ENCODE results near the gene HNRNPA2B1. TPM values are rescaled to one million over a fixed set of nuclear protein-coding genes. Genes with fewer than 3 reads are reported as not detected.
"Not testable (repeated sequence)": the region's sequence is repeated elsewhere in the genome, so short reads cannot be mapped to it uniquely, and the experiment has no call there.

The HNRNPA2B1 gene
- total RNA-seq, 4 donors from 2014 or later, result 206 to 296 (median 285) TPM

GRCh38 chr7:26168458-26169023, 32.0 kb downstream of the HNRNPA2B1 start:
- no peak for DNase-seq (ENCODE audit: low spot score)
- ATAC-seq (ENCODE audit: low FRiP score), result no peak
- TF ChIP-seq, protein P1, sequence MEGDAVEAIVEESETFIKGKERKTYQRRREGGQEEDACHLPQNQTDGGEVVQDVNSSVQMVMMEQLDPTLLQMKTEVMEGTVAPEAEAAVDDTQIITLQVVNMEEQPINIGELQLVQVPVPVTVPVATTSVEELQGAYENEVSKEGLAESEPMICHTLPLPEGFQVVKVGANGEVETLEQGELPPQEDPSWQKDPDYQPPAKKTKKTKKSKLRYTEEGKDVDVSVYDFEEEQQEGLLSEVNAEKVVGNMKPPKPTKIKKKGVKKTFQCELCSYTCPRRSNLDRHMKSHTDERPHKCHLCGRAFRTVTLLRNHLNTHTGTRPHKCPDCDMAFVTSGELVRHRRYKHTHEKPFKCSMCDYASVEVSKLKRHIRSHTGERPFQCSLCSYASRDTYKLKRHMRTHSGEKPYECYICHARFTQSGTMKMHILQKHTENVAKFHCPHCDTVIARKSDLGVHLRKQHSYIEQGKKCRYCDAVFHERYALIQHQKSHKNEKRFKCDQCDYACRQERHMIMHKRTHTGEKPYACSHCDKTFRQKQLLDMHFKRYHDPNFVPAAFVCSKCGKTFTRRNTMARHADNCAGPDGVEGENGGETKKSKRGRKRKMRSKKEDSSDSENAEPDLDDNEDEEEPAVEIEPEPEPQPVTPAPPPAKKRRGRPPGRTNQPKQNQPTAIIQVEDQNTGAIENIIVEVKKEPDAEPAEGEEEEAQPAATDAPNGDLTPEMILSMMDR (IDR thresholded peaks at IDR 0.05), result no peak

GRCh38 chr7:26167303-26167934, 33.1 kb downstream of the HNRNPA2B1 start:
- TF ChIP-seq, protein P1 (IDR thresholded peaks at IDR 0.05), result no peak
- no peak for ATAC-seq (ENCODE audit: low FRiP score)
- no peak for DNase-seq (ENCODE audit: low spot score)

- ATAC-seq (ENCODE audit: low FRiP score), result no peak
- TF ChIP-seq, protein P1 (IDR thresholded peaks at IDR 0.05), result no peak
- no peak for DNase-seq (ENCODE audit: low spot score)
These were observed 33.8 kb downstream of the HNRNPA2B1 start for GRCh38 chr7:26166684-26167266.

DNA sequence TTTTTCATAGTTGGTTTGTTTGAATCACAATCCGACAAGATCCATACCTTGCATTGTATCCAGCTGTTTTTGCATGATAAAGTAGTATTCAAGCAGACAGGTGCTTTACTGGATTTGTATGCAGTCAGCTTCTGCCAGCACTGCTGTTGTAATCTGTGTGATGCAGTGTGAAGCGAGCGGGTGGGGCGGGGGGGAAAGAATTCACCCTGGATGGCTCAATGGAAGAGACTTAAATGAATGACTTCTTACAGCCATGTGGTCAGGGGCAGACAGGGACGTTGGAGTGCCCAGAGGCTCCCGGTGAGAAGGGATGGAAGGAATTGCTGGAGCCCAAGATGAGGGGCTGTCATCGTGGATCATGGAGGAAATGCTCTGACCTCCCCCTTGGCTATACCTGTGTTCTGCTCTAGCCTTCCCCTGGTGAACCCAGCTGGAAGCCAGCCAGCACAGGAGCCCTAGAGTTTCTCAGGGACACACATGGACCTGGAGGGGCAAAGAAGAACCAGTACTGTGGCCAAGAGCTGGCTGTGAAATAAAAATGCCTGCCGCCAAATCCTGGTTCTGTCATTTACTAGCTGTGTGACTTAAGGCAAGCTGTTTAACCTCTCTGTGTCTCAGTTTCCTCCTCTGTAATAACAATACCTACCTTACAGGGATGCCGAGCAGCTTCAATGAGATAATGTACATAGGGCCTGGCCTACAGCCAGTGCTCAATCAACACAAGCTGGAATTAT, 34.4 kb downstream of the HNRNPA2B1 start:
- ATAC-seq (ENCODE audit: low FRiP score) (peak; percentile 28), DNase-seq (ENCODE audit: low spot score) (no peak)
- TF ChIP-seq, protein P1 (IDR thresholded peaks at IDR 0.05), result no peak

DNA sequence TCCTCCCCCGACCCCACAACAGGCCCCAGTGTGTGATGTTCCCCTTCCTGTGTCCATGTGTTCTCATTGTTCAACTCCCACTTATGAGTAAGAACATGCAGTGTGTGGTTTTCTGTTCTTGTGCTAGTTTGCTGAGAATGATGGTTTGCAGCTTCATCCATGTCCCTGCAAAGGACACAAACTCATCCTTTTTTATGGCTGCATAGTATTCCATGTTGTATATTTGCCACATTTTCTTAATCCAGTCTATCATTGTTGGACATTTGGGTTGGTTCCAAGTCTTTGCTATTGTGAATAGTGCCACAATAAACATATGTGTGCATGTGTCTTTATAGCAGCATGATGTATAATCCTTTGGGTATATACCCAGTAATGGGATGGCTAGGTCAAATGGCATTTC, 36.7 kb downstream of the HNRNPA2B1 start:
- not testable (repeated sequence) for DNase-seq (ENCODE audit: low spot score); ATAC-seq (ENCODE audit: low FRiP score)

DNA sequence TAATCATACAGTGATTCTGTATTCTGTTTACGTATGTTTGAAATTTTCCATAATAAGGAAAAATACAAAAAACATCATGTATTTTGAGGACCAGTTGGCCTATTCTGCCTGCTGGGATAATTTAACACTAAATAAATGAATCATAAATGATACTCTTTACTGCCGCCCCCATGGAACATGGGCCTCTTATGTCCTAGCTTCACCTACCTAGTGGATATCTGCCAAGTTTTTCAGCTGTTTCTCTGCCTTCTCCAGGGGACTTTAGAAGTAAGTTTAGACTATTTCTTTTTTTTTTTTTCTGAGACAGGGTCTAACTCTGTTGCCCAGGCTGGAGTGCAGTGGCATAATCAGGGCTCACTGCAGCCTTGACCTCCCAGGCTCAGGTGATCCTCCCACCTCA, 38.1 kb downstream of the HNRNPA2B1 start:
- TF ChIP-seq, protein P1 (IDR thresholded peaks at IDR 0.05), result no peak
- DNase-seq (ENCODE audit: low spot score) (no peak), ATAC-seq (ENCODE audit: low FRiP score) (no peak)

DNA sequence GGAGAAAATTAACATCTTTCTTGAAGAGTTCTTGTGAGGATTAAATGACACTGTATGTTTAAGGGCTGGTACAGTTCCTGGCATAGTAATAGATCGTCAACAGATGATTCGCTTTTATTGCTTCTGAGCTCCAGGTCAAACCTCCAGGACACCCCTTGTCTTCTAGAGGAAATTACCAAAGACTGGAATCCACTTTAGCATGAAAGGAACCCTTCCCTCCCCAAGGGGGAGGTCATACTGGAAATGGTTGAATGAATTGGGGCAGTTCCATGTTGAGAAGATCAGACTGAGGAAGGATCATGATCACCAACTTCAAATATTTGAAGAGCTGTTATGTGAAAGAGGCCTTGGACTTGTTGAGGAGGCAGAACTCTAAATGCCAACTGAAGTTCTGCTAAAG, 39.6 kb downstream of the HNRNPA2B1 start:
- ATAC-seq (ENCODE audit: low FRiP score), result no peak
- TF ChIP-seq, protein P1 (IDR thresholded peaks at IDR 0.05), result no peak
- no peak for DNase-seq (ENCODE audit: low spot score)
